Measurements from ENCODE around the gene SLC6A2. TPM values are rescaled to one million over a fixed set of nuclear protein-coding genes. Genes with fewer than 3 reads are reported as not detected.

The SLC6A2 gene
- total RNA-seq, 2 experiments from 2014 or later: not detected

DNA sequence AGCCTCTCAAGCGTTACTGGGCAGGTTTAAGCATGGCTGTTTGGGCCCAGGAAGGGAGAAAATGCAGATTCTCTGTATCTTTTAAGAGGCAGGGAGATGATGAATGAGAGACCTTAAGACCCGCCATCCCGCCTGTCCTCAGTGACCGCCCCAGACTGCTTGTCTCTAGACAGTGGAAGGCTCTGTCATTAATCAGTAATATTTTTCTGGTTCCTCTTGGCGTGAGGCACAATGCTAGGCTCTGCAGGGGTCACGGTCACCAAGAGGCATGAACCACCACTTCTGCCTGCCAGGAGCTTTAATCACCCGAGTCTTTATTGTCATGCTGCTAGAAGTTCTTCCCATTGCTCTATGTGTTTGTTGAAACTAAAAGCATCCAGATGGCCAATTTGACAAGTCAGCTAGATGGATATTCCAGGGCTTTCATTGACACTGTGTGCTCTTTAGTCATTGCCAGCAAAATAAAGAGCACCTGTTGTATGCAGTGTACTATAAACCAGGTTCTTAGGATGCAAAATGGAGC lies 3.2 kb downstream of the SLC6A2 start:
- Histone ChIP-seq H3K27ac (ENCODE audit: low read depth, low read length, poor library complexity, severe bottlenecking) (no peak overlapping the region), H2AFZ (ENCODE audit: low read length) (no peak overlapping the region), H3K4me2 (ENCODE audit: low read length) (no peak overlapping the region), H3K36me3 (ENCODE audit: insufficient read depth, low read length) (no peaks in the 10 kb centered on the region), H3K4me1 (ENCODE audit: insufficient read depth, low read length, poor library complexity, severe bottlenecking) (no peaks in the 10 kb centered on the region), H3K79me2 (ENCODE audit: insufficient read depth, low read depth, low read length) (no peaks in the 10 kb centered on the region), H3K9me2 (ENCODE audit: insufficient read depth, low read length) (no peaks in the 10 kb centered on the region), H3K4me3 (ENCODE audit: low read depth, low read length, poor library complexity, severe bottlenecking) (no peak overlapping the region), H3K9me3 (ENCODE audit: low read length) (no peaks in the 10 kb centered on the region), H4K20me1 (ENCODE audit: insufficient read depth, low read length) (no peaks in the 10 kb centered on the region)
- POLR2A ChIA-PET: interaction anchor here (1.2 kb wide), 1 partner anchor 11 kb away, joined by 3 read pairs; no protein-coding TSS in a partner anchor
- DNase-seq (ENCODE audit: low spot score): no peak
- intact Hi-C loops (cut with micrococcal nuclease; ENCODE audit: unreplicated experiment): no loop called here
- CTCF ChIA-PET (ENCODE audit: unreplicated experiment): no interaction called here
- no peak for TF ChIP-seq EZH2phosphoT487 (IDR thresholded peaks at IDR 0.05; ENCODE audit: borderline replicate concordance, low read depth, low read length)
- no peak for TF ChIP-seq CTCF (conservative IDR thresholded peaks at IDR 0.05; ENCODE audit: low read length)
- BruUV-seq (replicated peaks): no TSS peak

GRCh38 chr16:55660026-55660425 lies 4.2 kb downstream of the SLC6A2 start:
- no peaks in the 10 kb centered on the region for H4K20me1 ChIP-seq (ENCODE audit: insufficient read depth, low read length)
- H3K4me3 ChIP-seq (ENCODE audit: low read depth, low read length, poor library complexity, severe bottlenecking): no peak overlapping the region
- H3K27ac ChIP-seq (ENCODE audit: low read depth, low read length, poor library complexity, severe bottlenecking): no peak overlapping the region
- H3K79me2 ChIP-seq (ENCODE audit: insufficient read depth, low read depth, low read length): no peaks in the 10 kb centered on the region
- H2AFZ ChIP-seq (ENCODE audit: low read length): no peak overlapping the region
- BruUV-seq (replicated peaks): no TSS peak
- intact Hi-C loops (cut with micrococcal nuclease; ENCODE audit: unreplicated experiment): no loop called here
- no peaks in the 10 kb centered on the region for H3K4me1 ChIP-seq (ENCODE audit: insufficient read depth, low read length, poor library complexity, severe bottlenecking)
- DNase-seq (ENCODE audit: low spot score): no peak
- H3K36me3 ChIP-seq (ENCODE audit: insufficient read depth, low read length): no peaks in the 10 kb centered on the region
- H3K4me2 ChIP-seq (ENCODE audit: low read length): no peak overlapping the region
- ChIA-PET POLR2A (interaction anchor here (1.2 kb wide), 1 partner anchor 10 kb away, joined by 3 read pairs; no protein-coding TSS in a partner anchor), CTCF (ENCODE audit: unreplicated experiment) (no interaction called here)
- no peaks in the 10 kb centered on the region for H3K9me3 ChIP-seq (ENCODE audit: low read length)
- TF ChIP-seq CTCF (conservative IDR thresholded peaks at IDR 0.05; ENCODE audit: low read length) (no peak), EZH2phosphoT487 (IDR thresholded peaks at IDR 0.05; ENCODE audit: borderline replicate concordance, low read depth, low read length) (no peak)
- H3K9me2 ChIP-seq (ENCODE audit: insufficient read depth, low read length): no peaks in the 10 kb centered on the region

GRCh38 chr16:55660828-55661227 lies 5.0 kb downstream of the SLC6A2 start:
- Histone ChIP-seq H3K4me2 (ENCODE audit: low read length) (no peak overlapping the region), H3K9me3 (ENCODE audit: low read length) (no peaks in the 10 kb centered on the region), H3K36me3 (ENCODE audit: insufficient read depth, low read length) (no peaks in the 10 kb centered on the region), H4K20me1 (ENCODE audit: insufficient read depth, low read length) (no peaks in the 10 kb centered on the region), H3K9me2 (ENCODE audit: insufficient read depth, low read length) (no peaks in the 10 kb centered on the region), H3K27ac (ENCODE audit: low read depth, low read length, poor library complexity, severe bottlenecking) (no peak overlapping the region), H3K79me2 (ENCODE audit: insufficient read depth, low read depth, low read length) (no peaks in the 10 kb centered on the region), H2AFZ (ENCODE audit: low read length) (no peak overlapping the region), H3K4me1 (ENCODE audit: insufficient read depth, low read length, poor library complexity, severe bottlenecking) (no peaks in the 10 kb centered on the region), H3K4me3 (ENCODE audit: low read depth, low read length, poor library complexity, severe bottlenecking) (no peak overlapping the region)
- intact Hi-C loops (cut with micrococcal nuclease; ENCODE audit: unreplicated experiment): no loop called here
- POLR2A ChIA-PET: interaction anchor here (0.8 kb wide), 1 partner anchor 709 kb away, joined by 3 read pairs; no protein-coding TSS in a partner anchor
- BruUV-seq (replicated peaks): no TSS peak
- DNase-seq (ENCODE audit: low spot score): no peak
- CTCF ChIA-PET (ENCODE audit: unreplicated experiment): no interaction called here
- TF ChIP-seq EZH2phosphoT487 (IDR thresholded peaks at IDR 0.05; ENCODE audit: borderline replicate concordance, low read depth, low read length) (no peak), CTCF (conservative IDR thresholded peaks at IDR 0.05; ENCODE audit: low read length) (no peak)
